NCI-H510A (cell line): ENCODE data around the gene EDN1.

Source experiments
- DNase-seq: peaks from one replicate; lab custom pipeline; 2025; lab: John Stamatoyannopoulos, UW

Gene EDN1

DNA sequence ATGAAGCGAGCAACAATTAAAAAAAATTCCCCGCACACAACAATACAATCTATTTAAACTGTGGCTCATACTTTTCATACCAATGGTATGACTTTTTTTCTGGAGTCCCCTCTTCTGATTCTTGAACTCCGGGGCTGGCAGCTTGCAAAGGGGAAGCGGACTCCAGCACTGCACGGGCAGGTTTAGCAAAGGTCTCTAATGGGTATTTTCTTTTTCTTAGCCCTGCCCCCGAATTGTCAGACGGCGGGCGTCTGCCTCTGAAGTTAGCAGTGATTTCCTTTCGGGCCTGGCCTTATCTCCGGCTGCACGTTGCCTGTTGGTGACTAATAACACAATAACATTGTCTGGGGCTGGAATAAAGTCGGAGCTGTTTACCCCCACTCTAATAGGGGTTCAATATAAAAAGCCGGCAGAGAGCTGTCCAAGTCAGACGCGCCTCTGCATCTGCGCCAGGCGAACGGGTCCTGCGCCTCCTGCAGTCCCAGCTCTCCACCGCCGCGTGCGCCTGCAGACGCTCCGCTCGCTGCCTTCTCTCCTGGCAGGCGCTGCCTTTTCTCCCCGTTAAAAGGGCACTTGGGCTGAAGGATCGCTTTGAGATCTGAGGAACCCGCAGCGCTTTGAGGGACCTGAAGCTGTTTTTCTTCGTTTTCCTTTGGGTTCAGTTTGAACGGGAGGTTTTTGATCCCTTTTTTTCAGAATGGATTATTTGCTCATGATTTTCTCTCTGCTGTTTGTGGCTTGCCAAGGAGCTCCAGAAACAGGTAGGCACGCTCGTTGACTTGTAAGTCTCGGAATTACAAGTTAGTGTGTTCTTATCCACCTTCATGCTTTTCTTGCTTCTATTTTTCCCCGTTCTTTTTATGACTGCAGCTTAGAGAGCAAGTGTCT, at the start of gene EDN1:
TSS of gene EDN1 (plus strand) at position 429 of the 888 bp plus-strand sequence. CDS start at position 698, 269 bp downstream.
- DNase-seq = no peak

DNA sequence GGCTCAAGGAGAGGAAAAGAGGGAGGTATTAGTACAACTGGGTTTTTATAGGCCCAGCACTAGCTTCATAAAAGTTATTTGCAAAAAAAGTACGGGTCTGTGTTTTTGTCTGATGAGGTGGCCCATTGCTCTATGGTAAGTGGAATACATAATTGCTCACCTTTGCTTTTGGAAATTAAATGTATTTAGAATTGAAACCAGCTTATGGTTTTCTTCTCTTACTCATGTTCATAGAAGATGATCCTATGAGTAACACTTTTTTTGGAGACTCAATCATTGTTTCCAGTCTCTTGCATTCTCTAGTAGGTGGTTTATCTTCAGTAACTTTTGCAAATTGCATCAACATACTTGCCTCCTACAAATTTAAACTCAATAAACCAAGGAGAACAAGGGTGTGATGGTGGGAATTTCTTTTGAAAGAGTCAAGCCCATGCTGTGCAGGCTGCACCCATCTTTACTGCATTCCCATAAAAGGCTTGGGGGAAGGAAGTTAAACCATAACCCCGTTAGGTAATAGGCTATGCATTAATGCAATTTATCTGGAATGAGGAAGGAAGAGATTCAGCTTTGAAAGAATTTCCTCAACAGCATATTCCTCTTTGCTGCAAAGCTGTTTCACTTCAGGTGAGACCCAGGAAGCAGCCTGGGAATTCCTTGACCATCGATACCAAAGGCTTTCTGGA, 48.5 kb upstream of the EDN1 start:
- no peak for DNase-seq

DNA sequence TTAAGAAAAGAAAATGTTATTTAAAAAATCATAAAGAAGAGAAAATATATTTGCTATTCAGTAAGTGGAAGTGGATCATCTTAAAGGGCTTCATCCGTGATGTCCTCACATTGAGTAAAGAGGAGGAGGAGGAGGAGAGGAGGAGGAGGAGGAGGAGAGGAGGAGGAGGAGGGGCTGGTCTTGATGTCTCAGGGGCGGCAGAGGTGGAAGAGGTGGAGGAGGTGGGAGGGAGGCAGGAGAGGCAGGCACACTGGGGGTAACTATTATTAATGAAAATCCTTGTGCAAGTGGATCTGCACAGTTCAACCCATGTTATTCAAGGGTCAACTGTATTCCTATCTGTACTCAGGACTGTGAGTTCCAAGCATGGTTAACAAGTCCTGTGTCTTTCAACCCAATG, 47.0 kb upstream of the EDN1 start:
- no peak for DNase-seq

DNA sequence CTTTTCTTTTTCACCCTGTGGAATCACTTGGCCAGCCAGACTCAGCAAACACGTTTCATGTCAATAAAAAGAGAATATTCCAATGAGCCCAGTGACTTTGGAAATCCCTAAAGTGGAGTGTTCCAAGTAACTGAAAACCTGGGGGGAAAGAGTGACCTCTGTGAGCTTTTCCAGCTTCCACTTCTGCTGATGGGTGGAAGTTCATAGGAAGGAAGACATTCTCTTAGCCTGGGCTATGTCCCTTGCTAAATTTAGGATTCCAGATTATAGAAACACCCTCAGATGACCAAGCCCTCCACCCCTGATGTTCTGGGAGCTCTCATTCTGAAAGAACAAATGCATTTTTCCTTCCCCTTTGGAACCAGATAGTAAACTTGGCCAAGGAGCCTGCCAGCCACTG, 44.8 kb upstream of the EDN1 start:
- no peak for DNase-seq

DNA sequence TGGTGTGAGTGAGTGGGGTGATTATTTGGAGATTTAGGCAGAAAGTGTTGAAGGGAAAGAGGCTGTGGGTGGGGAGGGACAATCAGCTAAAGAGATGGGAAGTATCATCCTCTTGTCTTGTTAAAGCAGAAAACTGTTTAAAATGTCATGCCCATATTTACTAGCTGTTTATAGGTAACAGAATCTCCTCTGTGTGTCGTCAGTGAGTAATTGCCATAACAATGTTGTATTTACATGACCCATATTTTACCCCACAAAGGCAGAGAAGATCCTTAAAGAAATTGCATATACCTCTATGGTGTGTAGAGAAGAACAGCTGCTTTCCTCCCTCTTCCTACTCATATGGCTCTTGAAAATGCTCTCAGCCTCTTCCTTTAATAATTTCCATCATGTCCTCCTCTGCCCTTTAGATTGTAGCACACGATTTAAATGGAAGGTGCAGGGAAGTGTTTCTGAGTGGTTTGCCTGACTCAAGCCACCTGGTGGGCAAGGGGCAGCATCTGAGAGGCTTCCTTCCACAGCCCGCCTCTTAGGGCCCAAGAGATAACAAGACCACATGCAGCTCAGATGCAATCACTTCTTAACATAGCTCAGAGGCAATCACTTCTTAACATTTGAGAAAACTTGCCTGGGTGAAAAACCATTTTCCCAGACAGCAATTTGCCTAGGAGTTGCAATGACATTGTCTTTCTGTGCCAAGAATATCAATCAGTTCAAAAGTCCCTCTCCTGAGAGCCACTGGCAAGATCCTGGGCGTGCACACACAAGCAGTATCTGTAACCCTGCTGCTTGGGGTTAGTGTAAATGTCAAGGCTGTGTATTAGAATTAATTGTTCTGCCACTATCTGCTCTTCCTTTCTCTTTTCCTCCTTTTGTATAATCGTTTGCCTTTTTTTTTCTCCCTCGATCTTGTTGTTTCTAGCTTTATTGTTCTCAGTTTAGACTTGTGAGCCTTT, 44.1 kb upstream of the EDN1 start:
- no peak for DNase-seq

DNA sequence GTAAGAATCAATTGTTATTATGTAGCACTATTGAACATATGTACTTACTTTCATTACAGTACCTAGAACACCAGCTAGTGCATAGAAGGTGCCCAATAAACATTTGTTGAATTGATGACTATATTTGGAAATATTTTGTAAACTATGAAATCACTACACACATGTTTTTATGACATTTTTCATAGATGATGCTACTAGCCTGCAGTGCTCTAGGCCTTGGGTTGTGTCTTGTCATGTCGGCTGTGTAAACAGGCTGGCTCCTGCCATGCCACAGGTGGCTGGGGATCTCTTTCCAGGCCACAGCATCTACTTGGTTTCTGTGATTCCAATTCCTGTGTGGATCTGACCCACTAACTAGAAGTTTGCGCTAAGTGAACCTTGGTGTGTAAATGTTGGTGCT, 43.3 kb upstream of the EDN1 start:
- no peak for DNase-seq

DNA sequence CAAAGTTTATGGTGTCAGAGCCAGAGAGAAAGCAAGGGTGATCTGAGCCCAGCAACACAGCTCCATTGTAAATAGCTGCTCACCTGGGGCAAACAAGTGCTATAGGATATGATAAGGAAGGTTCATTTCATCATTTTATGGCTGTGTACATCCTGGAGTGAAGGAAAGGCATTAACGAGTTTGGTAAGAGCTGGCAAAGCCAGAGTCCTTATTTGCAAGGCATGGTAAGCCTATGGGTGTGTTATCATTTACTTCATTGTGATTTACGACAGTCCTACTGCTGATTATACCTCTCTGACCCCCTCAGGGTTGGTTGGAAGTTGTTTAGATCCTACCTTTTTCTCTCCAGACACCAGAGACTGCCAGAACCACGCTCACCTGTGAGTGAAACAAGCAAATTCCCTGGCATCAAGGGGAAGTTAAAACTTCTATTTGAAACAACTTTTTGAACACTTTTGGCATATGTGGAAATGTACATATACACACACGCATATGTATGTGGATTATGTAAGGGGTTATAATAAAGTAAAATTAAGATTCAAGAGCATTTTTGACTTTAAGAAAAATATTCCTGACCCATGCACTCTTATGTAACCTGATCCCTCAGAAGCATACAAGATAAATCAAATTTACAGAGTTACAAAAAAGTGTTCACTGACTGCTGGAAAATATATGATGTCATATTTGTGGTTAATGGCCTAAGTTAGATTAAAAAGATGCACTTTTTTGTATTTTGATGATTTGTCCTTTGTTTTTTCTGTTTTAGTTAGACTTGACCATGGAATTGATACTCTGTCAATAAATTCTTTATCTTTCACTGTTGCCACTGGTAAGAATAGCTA, 40.4 kb upstream of the EDN1 start:
- no peak for DNase-seq

DNA sequence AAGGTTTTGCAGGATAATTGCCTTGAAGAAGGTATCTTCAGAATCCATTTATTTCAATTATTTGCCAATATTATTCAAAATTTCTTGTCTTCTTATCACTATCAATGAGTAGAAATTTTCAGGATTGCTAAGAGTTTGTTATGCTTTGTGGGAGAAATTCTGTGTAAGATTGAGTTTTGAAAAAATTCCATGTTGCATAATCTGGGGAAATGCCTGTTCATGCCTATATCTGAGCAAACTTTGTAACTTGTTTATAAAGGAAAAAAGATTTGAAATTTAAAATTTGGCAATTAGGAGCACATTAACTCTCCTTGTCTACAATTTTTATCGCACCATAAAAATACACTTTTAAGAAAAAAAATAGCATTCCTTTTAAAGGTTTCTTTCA, 39.8 kb upstream of the EDN1 start:
- no peak for DNase-seq

DNA sequence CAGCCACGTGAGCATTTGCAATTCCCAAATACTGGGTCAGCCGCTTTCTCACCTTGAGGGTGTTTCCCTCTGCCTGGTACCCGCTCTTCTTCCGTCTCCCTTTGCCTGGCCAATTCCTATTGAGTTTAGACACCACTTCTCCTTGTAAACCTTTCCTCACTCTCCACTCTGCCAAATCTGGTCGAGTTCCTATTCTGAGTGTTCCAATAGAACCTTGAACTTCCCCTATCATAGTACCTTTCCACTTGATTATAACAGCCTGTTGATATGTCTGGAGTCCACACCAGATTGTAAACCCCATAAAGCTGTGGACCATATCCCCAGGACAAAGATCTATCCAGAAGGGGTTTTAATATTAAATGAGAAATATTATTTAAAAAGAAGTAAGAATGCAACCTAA, 36.0 kb upstream of the EDN1 start:
- DNase-seq = no peak

DNA sequence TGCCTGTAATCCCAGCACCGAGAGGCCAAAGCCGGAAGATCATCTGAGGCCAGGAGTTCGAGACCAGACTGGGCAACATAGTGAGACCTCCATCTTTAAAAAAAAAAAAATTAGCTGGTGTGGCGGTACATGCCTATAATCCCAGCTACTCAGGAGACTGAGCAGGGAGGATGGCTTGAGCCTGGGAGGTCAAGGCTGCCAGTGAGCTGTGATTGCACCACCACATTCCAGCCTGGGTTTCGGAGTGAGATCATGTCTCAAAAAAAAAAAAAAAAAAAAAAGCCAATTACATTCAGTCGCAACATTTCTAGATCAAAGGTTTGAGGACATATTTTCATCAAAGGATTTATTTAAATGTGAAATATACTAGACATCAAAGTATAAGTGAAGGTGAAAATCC, 32.0 kb upstream of the EDN1 start:
- no peak for DNase-seq

DNA sequence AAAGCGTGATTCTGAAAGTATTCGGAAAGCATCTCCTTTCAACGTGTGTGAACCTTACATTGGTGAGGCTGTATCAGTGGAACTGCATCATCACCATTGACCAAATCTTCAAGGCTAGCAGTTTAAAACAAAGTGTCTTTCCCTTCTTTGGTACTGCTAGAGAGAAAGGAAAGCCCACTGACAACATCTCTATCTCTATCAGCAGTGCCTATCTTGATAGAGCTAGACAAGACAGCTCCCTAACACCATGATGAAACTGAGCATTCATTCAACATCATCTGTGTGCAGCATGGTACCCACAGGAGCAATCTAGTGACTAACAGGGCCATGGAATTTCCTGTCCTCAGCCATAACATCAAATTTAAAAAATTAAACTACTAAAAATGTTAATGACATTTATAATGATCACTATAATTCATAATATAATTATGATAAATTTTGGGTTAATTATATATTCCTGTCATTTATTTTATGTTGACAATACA, 31.5 kb upstream of the EDN1 start:
- DNase-seq = no peak

DNA sequence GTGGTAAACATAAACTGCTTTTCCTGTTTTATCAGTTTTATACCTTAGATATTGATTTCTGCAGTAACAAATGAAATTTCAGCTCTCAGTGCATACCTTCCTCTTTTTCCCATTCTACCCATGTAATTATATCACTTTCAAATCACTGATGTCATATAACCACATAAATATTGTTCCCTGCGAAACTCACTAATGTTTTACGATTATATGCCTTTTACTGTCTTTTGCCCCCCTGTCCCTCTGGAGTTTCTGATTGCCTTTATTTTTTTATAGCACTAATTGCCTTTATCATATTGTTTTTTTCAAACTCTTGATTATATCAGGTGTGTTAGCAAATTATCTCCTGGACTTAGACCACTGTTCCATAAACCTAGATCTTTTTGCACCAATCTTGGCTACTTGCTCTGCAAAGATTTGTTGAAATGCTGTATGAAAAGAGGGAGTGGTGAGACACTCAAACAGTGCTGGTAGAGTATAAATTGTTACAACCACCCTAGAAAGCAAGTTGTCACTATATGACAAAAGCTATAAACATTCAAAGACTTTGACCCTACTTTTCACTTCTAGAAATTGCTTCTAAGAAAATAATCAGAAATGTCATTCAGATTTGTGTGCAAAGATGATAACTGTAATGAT, 29.6 kb upstream of the EDN1 start:
- DNase-seq = no peak

DNA sequence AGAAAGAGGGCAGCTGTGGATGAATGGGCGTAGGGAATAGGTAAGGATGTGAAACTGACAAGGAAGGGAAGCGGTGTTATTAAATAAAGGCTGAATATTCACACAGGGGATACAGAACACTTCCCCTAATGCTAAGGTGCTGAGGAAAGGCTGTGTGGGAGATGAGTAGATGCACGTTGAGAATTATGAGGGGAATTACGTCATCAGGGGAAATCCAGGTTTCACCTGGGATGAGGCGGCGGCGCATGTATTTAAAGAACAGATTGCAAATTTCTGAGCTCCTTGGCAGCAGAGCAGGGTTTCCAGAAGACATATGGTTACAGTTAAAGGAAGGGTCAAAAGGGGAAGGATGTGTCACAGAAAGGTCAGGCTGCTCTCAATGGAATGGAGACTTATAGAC, 28.7 kb upstream of the EDN1 start:
- DNase-seq = no peak

DNA sequence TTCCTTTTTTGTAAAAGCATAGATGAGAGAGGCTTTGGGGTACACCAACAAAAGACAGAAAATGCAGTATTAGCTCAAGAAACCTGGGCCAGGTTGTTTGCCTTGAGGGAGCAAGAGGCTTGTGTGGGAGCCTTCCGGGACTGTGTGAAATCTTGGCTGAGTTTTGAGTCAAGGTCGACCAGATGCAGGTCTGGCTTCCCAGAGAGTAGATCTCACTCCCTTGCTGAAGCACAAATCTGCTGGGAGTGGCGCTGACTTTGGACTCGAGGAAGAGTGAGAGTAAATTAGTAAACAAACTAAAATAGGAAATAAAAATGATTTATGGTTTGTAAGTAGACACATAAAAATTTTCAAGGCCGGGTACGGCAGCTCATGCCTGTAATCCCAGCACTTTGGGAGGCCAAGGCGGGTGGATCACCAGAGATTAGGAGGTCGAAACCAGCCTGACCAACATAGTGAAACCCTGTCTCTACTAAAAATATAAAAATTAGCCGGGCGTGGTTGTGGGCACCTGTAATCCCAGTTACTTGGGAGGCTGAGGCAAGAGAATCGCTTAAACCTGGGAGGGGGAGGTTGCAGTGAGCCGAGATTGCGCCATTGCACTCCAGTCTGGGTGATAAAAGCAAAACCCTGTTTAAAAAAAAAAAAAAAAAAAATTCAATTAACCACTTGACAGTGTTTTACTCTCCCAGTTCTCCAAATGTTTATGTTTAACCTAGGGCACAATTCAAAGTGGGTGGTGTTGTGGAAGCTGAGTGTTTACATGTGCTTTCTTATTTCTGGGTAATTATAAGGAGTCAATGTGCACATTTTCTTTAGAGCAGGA, 27.7 kb upstream of the EDN1 start:
- no peak for DNase-seq

DNA sequence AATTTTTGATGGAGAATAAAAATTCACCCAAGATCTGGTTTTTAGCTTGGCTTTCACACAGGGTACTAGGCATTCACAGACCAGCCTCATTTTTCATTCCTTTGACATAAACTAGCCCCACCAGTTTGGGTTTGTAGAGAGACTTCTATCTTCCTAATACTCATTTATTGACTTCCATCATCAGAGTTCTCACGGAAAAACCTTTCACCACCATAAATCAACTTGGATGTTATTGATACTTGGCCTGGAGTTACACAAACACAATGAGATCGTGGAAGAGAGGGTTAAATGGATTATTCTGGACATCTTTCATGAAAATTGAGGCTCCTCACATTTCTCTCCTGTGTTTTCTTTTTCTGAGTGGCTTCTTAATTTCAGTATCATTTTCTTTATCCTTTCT, 26.8 kb upstream of the EDN1 start:
- DNase-seq = no peak

DNA sequence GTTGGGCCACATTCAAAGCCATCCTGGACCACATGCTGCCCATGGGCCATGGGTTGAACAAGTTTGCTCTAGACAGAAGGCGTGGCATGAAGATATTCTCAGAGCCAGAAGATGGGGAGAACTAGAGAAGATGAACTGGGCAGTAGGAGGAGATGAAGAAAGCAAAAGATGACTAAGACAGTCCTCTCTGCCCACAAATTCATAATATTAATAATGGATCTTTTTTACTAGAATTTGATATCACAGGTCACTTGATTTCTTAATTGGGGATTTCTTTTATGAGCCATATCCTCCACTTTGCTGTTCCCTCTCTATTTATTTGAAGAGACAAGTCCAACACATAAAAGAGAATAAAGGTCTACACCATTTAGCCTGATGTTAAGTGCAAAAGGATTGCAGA, 25.5 kb upstream of the EDN1 start:
- DNase-seq = no peak

DNA sequence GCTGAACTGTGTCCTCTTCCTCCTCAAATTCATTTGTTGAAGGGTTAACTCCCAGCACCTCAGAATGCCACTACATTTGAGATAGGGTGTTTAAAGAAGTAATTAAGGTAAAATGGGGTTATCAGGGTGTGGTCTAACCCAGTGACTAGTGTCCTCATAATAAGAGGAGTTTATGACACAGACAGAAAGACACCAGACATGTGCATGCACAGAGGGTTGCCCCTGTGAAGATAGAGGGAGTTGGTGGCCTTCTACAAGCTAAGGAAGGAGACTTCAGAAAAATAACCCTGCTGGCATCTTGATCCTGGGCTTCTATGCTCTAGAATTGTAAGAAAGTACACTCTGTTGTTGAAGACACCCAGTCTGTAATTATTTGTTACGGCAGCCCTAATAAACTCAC, 24.9 kb upstream of the EDN1 start:
- DNase-seq = no peak

DNA sequence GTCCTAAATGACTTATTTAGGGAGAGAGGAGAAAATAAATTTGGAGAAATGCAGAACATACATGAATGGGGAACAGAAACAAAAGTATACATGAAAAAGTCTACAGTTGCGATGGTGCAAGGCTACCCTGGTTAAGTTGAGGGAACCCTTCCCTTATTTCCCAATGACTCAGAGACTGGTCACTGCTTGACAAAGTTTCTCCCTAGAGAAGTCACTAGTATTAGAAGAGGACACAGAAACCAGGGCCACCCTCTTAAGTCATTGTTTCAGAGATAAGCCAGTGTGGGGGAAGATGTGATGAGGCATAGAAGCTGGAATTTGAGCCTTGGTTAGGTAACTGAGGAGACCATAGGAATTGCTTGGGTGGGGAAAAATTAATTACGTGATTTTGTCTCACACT, 24.4 kb upstream of the EDN1 start:
- DNase-seq = no peak

DNA sequence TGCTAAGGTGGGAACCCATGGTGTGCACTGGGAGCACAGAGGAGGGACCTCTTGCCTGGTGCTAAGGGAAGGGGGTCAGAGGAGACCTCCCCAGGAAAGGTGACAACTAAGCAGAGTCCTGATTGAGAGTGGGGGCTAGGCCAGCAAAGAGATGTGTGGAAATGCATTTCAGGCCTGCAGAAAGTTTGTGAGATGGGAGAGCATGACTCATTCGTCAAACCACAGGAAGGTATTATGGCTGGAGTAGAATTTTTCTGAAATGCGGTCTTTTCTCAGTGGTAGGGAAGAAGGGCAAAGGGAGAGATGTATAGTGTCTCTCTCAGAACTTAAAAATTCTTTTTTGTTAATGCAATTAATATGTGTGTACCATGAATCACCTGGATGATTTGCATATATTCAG, 23.6 kb upstream of the EDN1 start:
- DNase-seq = no peak

DNA sequence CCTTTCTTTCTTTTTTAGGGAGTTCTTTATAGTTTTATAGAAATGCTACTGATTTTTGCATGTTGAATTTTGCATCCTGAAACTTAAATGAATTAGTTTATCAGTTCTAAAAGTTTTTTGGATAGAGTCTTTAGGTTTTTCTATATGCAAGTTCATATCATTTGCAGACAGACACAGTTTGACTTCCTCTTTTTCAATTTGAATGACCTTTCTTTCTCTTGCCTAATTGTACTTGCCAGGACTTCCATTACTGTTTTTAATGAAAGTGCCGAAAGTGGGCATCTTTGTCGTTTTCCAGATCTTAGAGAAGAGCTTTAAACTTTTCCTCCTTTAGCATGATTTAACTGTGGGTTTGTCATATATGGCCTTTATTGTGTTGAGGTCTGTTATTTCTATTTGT, 21.1 kb upstream of the EDN1 start:
- DNase-seq = no peak
